Measurements from ENCODE around the gene WDR86.

WDR86 gene

GRCh38 chr7:151405588-151405987 is 4.2 kb downstream of the WDR86 start:
- no peak for DNase-seq

GRCh38 chr7:151405056-151405455 is 4.8 kb downstream of the WDR86 start:
- no peak for DNase-seq

GRCh38 chr7:151404216-151405011 is 5.4 kb downstream of the WDR86 start:
- DNase-seq = no peak

- DNase-seq = no peak
Observed at GRCh38 chr7:151403764-151404163, 6.1 kb downstream of the WDR86 start.

- no peak for DNase-seq
Observed at GRCh38 chr7:151402029-151402835, 7.6 kb downstream of the WDR86 start.

GRCh38 chr7:151400626-151401315 is 9.1 kb downstream of the WDR86 start:
- no peak for DNase-seq

- DNase-seq = no peak
Observed at GRCh38 chr7:151399906-151400305, 9.9 kb downstream of the WDR86 start.

GRCh38 chr7:151399305-151399601 is 10.6 kb downstream of the WDR86 start:
- DNase-seq = no peak

GRCh38 chr7:151398446-151399304 is 11.2 kb downstream of the WDR86 start:
- no peak for DNase-seq

GRCh38 chr7:151397026-151397425 is 12.8 kb downstream of the WDR86 start:
- DNase-seq = no peak

GRCh38 chr7:151396328-151396970 is 13.4 kb downstream of the WDR86 start:
- no peak for DNase-seq

- DNase-seq = no peak
Observed at GRCh38 chr7:151395036-151395367, 14.8 kb downstream of the WDR86 start.

- DNase-seq = no peak
Observed at GRCh38 chr7:151394076-151395035, 15.5 kb downstream of the WDR86 start.

GRCh38 chr7:151393031-151393977 is 16.5 kb downstream of the WDR86 start:
- DNase-seq = no peak

GRCh38 chr7:151392426-151392825 is 17.4 kb downstream of the WDR86 start:
- no peak for DNase-seq

- DNase-seq = no peak
Observed at GRCh38 chr7:151392002-151392401, 17.8 kb downstream of the WDR86 start.

GRCh38 chr7:151391358-151391730 is 18.5 kb downstream of the WDR86 start:
- no peak for DNase-seq

GRCh38 chr7:151390598-151391357 is 19.1 kb downstream of the WDR86 start:
- DNase-seq = no peak
